ENCODE results near the gene PGPEP1. TPM values are rescaled to one million over a fixed set of nuclear protein-coding genes. Genes with fewer than 3 reads are reported as not detected.

PGPEP1 gene
- total RNA-seq, 1 donor = 21.4 TPM

DNA sequence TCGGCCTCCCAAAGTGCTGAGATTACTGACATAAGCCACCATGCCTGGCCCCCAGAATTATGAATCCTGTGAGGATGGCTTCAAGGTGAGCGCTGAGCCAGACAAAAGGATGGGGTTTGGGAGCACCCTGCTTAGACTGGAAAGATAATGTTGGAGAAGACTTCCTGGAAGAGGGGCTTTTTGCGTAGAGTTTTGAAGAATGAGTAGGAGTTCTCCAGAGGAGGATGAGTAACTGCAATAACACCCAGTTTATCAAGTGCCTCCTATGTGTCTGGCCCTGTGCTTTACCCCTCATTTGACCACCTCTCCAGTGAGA lies 44.9 kb downstream of the PGPEP1 start:
- H3K4me1 ChIP-seq (ENCODE audit: insufficient read depth, low read length) = peaks cover 46% of the 10 kb centered on the region
- peaks cover 12% of the 10 kb centered on the region for H3K27me3 ChIP-seq (ENCODE audit: insufficient read depth, low read length)
- H3K4me3 ChIP-seq (ENCODE audit: low read length) = no peak overlapping the region
- no peaks in the 10 kb centered on the region for H3K9me3 ChIP-seq (ENCODE audit: low read depth, low read length)

DNA sequence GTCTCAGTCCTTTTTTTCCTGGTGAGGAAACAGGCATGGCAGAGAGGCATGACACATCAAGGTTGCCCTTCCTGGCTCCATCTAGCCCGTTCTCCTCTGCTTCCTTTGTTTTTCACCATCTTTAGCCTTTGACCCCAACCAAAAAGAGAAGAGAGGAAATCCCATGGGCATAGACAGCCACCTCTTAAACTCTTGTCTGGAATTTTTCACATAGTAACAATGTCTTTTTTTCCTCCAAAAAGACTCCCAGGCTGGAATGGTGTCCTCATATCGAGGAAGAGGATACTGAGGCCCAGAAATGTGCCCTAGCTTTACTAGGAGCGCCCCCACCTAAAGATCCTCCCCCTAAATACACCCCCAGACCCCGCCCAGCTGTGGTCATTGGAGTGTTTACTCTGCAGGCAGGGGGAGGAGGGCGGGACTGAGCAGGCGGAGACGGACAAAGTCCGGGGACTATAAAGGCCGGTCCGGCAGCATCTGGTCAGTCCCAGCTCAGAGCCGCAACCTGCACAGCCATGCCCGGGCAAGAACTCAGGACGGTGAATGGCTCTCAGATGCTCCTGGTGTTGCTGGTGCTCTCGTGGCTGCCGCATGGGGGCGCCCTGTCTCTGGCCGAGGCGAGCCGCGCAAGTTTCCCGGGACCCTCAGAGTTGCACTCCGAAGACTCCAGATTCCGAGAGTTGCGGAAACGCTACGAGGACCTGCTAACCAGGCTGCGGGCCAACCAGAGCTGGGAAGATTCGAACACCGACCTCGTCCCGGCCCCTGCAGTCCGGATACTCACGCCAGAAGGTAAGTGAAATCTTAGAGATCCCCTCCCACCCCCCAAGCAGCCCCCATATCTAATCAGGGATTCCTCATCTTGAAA lies 45.5 kb downstream of the PGPEP1 start, which contains the start of gene GDF15:
TSS of gene GDF15 (plus strand) at position 484 of the 868 bp plus-strand sequence. CDS start at position 516, 32 bp downstream.
- peaks cover 12% of the 10 kb centered on the region for H3K27me3 ChIP-seq (ENCODE audit: insufficient read depth, low read length)
- H3K9me3 ChIP-seq (ENCODE audit: low read depth, low read length) = no peaks in the 10 kb centered on the region
- no peak within 1 kb of the TSS for H3K4me3 ChIP-seq (ENCODE audit: low read length)
- H3K4me1 ChIP-seq (ENCODE audit: insufficient read depth, low read length) = peaks cover 45% of the 10 kb centered on the region

DNA sequence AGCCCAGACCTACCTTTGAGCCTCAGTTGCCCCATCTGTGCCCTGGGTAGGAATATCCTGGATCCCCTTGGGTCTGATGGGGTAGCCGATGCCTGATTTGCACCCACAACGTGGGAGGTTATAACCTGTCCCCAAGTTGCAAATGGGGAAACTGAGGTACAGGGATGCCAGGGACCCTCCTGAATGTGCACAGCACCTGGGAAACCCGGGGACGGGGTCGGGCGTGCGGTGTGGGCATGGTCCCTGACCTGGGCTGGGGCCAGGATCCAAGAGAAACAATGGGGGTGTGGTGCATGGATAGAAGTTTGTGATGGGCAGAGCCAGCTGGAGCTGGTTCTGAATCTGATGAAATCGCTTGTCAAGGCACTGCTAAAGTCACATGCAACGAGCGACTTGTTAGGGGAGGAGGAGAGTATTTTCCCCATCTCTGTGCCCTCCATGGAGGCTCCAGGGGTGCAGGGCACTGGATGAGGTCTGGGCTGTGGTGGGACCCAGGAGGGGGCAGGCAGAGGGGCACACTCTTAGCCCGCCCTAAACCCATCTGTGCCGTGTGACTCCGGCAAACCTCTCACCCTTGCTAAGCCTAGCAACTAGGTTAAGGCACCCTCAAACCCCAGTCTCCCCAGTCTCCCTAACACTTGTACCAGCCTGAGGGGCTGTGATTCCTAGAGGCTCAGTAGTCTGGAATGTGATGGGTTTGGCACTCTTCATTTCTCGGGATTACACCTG lies 46.3 kb downstream of the PGPEP1 start:
- H3K27me3 ChIP-seq (ENCODE audit: insufficient read depth, low read length) = peaks cover 12% of the 10 kb centered on the region
- H3K9me3 ChIP-seq (ENCODE audit: low read depth, low read length) = no peaks in the 10 kb centered on the region
- H3K4me1 ChIP-seq (ENCODE audit: insufficient read depth, low read length) = peaks cover 52% of the 10 kb centered on the region
- H3K4me3 ChIP-seq (ENCODE audit: low read length) = no peak overlapping the region

DNA sequence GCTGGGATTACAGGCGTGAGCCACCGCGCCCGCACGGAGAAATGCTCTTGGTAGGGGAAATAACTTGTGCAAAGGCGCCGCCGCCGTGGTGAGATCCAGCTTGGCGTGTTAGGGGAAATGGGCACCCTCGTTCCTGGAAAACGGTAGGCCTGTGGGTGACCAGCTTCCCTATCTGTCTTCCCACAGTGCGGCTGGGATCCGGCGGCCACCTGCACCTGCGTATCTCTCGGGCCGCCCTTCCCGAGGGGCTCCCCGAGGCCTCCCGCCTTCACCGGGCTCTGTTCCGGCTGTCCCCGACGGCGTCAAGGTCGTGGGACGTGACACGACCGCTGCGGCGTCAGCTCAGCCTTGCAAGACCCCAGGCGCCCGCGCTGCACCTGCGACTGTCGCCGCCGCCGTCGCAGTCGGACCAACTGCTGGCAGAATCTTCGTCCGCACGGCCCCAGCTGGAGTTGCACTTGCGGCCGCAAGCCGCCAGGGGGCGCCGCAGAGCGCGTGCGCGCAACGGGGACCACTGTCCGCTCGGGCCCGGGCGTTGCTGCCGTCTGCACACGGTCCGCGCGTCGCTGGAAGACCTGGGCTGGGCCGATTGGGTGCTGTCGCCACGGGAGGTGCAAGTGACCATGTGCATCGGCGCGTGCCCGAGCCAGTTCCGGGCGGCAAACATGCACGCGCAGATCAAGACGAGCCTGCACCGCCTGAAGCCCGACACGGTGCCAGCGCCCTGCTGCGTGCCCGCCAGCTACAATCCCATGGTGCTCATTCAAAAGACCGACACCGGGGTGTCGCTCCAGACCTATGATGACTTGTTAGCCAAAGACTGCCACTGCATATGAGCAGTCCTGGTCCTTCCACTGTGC lies 47.9 kb downstream of the PGPEP1 start:
- H3K4me1 ChIP-seq (ENCODE audit: insufficient read depth, low read length) = peaks cover 69% of the 10 kb centered on the region
- H3K9me3 ChIP-seq (ENCODE audit: low read depth, low read length) = no peaks in the 10 kb centered on the region
- H3K4me3 ChIP-seq (ENCODE audit: low read length) = peak overlapping the region; percentile 13
- H3K27me3 ChIP-seq (ENCODE audit: insufficient read depth, low read length) = peaks cover 12% of the 10 kb centered on the region

DNA sequence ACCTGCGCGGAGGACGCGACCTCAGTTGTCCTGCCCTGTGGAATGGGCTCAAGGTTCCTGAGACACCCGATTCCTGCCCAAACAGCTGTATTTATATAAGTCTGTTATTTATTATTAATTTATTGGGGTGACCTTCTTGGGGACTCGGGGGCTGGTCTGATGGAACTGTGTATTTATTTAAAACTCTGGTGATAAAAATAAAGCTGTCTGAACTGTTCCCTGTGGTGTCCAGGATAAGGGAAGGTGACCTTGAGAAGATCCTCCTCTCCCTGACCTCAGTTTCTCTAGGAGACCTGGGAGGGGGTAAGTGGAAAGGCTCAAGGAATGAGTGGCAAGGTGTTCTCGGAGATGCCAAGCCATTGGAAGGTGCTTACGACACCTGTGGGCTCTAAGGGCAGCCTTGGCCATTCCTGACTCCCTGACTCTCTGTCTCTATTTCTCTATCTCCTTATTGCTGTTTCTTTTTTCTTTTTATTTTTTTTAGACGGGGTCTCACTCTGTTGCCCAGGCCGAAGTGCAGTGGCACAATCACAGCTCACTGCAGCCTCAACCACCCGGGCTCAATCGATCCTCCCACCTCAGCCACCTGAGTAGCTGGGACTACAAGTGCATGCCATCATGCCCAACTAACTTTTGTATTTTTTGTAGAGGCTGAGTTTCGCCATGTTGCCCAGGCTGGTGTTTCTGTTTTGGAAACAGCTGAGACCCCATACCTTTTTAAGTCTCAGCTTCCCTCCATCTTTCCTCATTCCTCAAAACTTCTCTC lies 48.7 kb downstream of the PGPEP1 start:
- H3K27me3 ChIP-seq (ENCODE audit: insufficient read depth, low read length) = peaks cover 12% of the 10 kb centered on the region

DNA sequence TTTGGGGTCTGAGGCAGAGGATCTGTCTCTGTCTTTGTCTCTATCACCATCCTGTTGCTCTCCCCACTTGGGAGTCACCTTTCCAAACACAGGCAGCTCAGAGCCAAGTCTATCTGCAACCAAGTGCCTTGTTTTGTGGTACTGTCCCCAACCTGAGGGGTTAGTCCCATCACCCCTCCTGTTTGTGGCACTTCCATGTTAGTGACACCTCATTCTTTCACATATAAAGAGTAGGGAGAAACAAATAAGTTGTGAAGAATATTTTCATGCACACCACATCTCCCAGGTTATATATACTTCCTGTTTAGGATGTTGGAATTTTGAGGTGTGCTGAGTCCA lies 49.3 kb downstream of the PGPEP1 start:
- Histone ChIP-seq H3K4me1 (ENCODE audit: insufficient read depth, low read length) (peaks cover 78% of the 10 kb centered on the region), H3K4me3 (ENCODE audit: low read length) (no peak overlapping the region), H3K27me3 (ENCODE audit: insufficient read depth, low read length) (peaks cover 12% of the 10 kb centered on the region), H3K9me3 (ENCODE audit: low read depth, low read length) (no peaks in the 10 kb centered on the region)

More for the DNA sequence above, 48.7 kb downstream of the PGPEP1 start:
- Histone ChIP-seq H3K4me3 (ENCODE audit: low read length) (peak overlapping the region; percentile 13), H3K9me3 (ENCODE audit: low read depth, low read length) (no peaks in the 10 kb centered on the region), H3K4me1 (ENCODE audit: insufficient read depth, low read length) (peaks cover 76% of the 10 kb centered on the region)

DNA sequence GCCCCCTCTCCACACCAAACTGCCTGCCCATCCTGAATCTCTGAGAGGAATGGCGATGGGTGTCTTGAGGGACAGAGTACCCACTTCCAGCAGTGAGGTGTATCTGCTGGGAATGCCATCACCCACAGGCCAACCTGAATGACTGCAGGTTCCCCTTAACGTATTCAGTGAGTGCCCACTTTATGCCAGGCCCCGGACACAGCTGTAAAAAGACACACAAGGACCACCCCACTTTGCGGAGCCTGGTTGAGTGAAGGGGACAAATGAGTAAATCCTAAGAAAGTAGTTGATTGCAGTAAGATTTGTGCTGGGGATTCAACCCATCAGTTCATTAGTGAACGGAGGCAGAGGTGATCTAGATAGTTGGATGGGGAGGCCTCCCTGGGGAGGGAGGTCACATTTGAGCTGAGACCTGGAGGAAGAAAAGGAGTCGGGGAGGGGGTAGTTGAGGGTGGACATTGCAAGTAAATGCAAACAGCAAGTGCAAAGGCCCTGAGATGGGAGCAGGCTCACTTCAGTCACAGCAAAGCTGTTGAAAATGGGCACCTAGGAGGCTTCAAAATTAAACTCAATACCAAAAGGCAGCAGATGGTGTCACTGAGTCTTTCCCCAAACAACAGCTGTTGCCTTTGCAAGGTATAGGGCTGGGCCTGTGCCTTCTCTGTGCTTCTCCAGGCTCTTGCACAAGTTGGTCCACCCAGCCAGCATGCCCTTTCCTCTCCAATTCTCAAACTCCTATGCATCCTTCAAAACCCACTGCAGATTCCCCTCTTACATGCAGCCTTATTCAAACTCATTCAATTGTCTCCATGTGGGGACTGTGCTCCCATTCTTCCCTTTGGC lies 49.9 kb downstream of the PGPEP1 start:
- Histone ChIP-seq H3K4me3 (ENCODE audit: low read length) (no peak overlapping the region), H3K27me3 (ENCODE audit: insufficient read depth, low read length) (peaks cover 10% of the 10 kb centered on the region), H3K4me1 (ENCODE audit: insufficient read depth, low read length) (peaks cover 81% of the 10 kb centered on the region), H3K9me3 (ENCODE audit: low read depth, low read length) (no peaks in the 10 kb centered on the region)

DNA sequence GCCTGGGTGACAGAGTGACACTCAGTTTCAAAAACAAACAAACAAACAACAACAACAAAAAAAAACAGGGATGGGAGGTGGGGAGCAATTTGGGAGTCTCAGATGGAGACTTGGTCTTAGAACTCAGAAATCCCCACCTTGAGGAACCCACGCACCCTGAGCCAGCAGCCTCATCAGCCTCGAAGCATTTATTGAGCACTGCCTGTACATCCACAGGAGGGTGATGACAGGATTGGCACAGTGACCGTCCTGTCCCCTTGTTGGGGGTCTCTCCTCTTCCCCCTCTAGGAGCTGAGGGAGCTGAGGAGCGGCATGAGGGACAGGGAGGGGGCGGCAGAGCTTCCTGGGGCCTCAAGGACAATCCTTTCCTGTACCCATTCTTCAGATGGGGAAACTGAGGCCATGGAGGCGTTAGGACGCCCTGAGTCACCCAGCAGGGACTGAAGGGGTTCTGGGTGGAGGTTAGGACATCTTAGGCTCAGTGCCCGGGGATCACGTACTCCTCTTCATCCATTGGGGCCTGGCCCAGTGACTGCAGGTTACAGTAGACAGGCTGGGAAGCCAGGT lies 51.2 kb downstream of the PGPEP1 start:
- Histone ChIP-seq H3K27me3 (ENCODE audit: insufficient read depth, low read length) (peaks cover 7% of the 10 kb centered on the region), H3K9me3 (ENCODE audit: low read depth, low read length) (no peaks in the 10 kb centered on the region), H3K4me3 (ENCODE audit: low read length) (no peak overlapping the region), H3K4me1 (ENCODE audit: insufficient read depth, low read length) (peaks cover 83% of the 10 kb centered on the region)

DNA sequence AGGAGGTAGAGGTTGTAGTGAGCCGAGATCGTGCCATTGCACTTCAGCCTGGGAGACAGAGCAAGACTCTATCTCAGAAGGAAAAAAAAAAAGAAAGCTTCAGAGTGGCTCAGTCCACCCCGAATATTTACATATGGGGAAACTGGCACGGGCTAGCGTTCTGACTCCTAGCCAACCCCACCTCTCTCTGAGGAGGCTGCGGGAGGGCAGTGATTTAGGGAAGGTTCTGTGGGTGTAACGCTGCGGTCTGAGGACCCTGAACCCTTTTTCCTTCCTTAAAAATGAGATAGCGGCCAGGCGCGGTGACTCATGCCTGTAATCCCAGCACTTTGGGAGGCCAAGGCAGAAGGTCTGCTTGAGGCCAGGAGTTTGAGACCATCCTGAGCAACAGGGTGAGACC lies 52.0 kb downstream of the PGPEP1 start:
- H3K4me3 ChIP-seq (ENCODE audit: low read length) = peak overlapping the region; percentile 81
- H3K9me3 ChIP-seq (ENCODE audit: low read depth, low read length) = no peaks in the 10 kb centered on the region
- peaks cover 2% of the 10 kb centered on the region for H3K27me3 ChIP-seq (ENCODE audit: insufficient read depth, low read length)
- peaks cover 86% of the 10 kb centered on the region for H3K4me1 ChIP-seq (ENCODE audit: insufficient read depth, low read length)

DNA sequence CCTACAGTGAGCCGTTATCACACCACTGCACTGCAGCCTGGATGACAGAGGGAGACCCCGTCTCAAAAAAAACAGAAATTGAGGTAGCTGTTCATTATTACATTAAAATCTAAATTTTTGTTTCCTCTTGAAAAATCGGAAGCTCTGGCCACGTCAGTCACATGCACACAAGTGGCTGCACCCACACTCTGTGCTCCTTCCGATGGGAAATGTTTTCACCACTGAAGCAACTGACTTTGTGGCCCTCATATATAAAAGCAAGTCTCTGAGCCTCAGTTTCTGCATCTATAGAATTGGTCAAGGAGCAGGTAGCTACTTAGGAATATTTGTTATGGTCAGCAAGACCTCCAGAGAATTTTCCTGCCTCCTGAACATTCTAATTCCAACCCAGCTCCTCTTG lies 52.5 kb downstream of the PGPEP1 start:
- H3K4me3 ChIP-seq (ENCODE audit: low read length) = peak overlapping the region; percentile 81
- H3K27me3 ChIP-seq (ENCODE audit: insufficient read depth, low read length) = no peaks in the 10 kb centered on the region

DNA sequence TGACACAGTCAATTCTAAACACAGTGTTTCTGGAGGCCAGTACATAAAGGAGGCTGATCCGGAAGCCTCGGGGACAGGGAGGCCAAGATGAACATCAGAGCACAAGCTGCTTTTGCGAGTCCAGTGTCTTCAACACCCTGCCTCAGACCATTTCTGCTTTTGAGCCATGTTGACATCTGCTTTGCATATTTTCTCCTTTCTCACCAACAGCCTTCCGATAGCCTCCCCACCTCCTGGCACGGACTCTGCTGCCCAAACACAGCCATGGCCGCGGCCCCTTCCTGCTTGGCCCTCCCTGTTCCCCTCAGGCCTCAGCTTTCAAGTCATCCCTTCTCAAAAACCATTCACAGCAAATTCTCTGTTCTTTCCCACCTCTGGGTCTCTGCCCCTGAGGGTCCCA lies 53.4 kb downstream of the PGPEP1 start:
- Histone ChIP-seq H3K4me3 (ENCODE audit: low read length) (peak overlapping the region; percentile 81), H3K27me3 (ENCODE audit: insufficient read depth, low read length) (no peaks in the 10 kb centered on the region), H3K9me3 (ENCODE audit: low read depth, low read length) (no peaks in the 10 kb centered on the region), H3K4me1 (ENCODE audit: insufficient read depth, low read length) (peaks cover 86% of the 10 kb centered on the region)

More for the DNA sequence above, 52.5 kb downstream of the PGPEP1 start:
- no peaks in the 10 kb centered on the region for H3K9me3 ChIP-seq (ENCODE audit: low read depth, low read length)
- peaks cover 86% of the 10 kb centered on the region for H3K4me1 ChIP-seq (ENCODE audit: insufficient read depth, low read length)

DNA sequence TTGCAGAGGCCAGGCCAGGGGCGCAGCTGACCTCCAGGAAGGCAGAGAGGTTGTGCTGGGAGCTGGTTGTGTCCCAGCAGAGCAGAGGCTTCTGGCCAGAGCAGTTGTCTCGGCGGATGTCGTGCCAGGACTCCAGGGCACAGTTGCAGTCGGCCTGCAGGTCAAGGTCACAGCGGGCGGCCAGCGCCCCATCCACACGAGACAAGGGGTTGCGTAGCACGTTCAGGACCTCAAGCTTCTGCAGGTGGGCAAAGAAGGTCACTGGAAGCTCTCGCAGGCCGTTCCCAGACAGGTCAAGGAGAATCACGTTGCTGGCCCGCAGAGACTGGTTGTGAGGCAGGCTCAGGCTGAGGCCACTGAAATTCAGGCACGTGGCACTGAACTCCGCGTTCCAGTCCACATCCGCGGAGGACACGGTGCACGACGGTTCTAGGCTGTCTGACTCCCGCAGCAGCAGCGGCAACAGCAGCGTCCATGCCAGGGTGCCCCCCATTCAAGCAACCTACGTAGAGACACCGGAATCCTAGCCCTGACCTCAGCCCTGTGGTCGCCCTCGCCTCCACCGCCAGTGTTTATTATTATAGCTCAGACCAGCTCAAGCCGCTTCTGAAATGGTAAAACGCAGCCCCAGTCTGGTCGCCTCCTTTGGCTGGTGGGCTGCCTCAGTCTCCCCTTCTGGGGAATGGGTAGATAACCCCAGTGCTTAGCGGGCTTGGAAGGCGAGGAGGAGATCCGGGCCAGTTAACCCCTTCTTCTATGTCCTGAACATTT lies 56.3 kb downstream of the PGPEP1 start:
- H3K9me3 ChIP-seq (ENCODE audit: low read depth, low read length) = no peaks in the 10 kb centered on the region
- no peaks in the 10 kb centered on the region for H3K27me3 ChIP-seq (ENCODE audit: insufficient read depth, low read length)
- peak overlapping the region; percentile 81 for H3K4me3 ChIP-seq (ENCODE audit: low read length)
- H3K4me1 ChIP-seq (ENCODE audit: insufficient read depth, low read length) = peaks cover 82% of the 10 kb centered on the region
